Activated naive CD4-positive, alpha-beta T cell treated with anti-CD3 and anti-CD28 coated beads for 36 hours (primary cell): Measurements from ENCODE around the gene SCN4A. TPM values are rescaled to one million over a fixed set of nuclear protein-coding genes. Genes with fewer than 3 reads are reported as not detected.

Source experiments
- CTCF ChIA-PET: fragments of 350-600 bp; sonication (Branson Sonifier 250); formaldehyde crosslinking; loops from one replicate; lab custom pipeline; 2021; ENCODE audit warnings: antibody characterized with exemption; lab: Charles Lee
- DNase-seq: peaks from one replicate; pipeline ENCODE4 v3.0.0-alpha.2; 2020
- H3K27ac Mint-ChIP-seq: one replicate; pipeline ENCODE4 v1.8.0; 2021; ENCODE audit warnings: mild to moderate bottlenecking, mixed read lengths
- H3K27me3 Mint-ChIP-seq: one replicate; pipeline ENCODE4 v1.8.0; 2021; ENCODE audit warnings: low read depth, mixed read lengths
- H3K36me3 Mint-ChIP-seq: one replicate; pipeline ENCODE4 v1.8.0; 2021; ENCODE audit warnings: low read depth, mixed read lengths
- H3K4me1 Mint-ChIP-seq: one replicate; pipeline ENCODE4 v1.8.0; 2021; ENCODE audit warnings: low read depth, mixed read lengths
- H3K4me3 Mint-ChIP-seq: one replicate; pipeline ENCODE4 v1.8.0; 2021; ENCODE audit warnings: mild to moderate bottlenecking, moderate library complexity, mixed read lengths
- H3K9me3 Mint-ChIP-seq: one replicate; pipeline ENCODE4 v1.8.0; 2021; ENCODE audit warnings: mixed read lengths
- intact Hi-C: fragments of 100-400 bp; cut with micrococcal nuclease; formaldehyde crosslinking; loops from one replicate; pipeline ENCODE4 v1.15.1; 2023
- total RNA-seq, 2 experiments: library from RNA; stranded (reverse); gene quantifications; one replicate each; pipeline ENCODE4 v1.2.3, GENCODE V29; 2021

The SCN4A gene
- total RNA-seq, 2 experiments from 2014 or later = 0.10 to 0.47 TPM

- Mint-ChIP-seq H3K27ac (no peak overlapping the region), H3K4me3 (peak overlapping the region; percentile 28), H3K27me3 (no peaks in the 10 kb centered on the region), H3K9me3 (no peaks in the 10 kb centered on the region), H3K4me1 (peaks cover 8% of the 10 kb centered on the region), H3K36me3 (no peaks in the 10 kb centered on the region)
- peak; percentile 74 for DNase-seq
- CTCF ChIA-PET = interaction anchor here (0.5 to 3.0 kb wide), 46 partner anchors 8 to 272 kb away, joined by 3 to 76 read pairs (median 4); partner anchors contain the start of genes CD79B, CSHL1, GH1 and ICAM2
- intact Hi-C loops = loop anchor here (1.0 to 5.0 kb wide), 4 partner anchors 14 to 79 kb away; partner anchors contain the start of gene CD79B
These were observed 26.0 kb downstream of the SCN4A start for GRCh38 chr17:63946440-63947363.

GRCh38 chr17:63945784-63946439 is 26.8 kb downstream of the SCN4A start:
- H3K27ac Mint-ChIP-seq = no peak overlapping the region
- intact Hi-C loops = loop anchor here (1.0 to 5.0 kb wide), 4 partner anchors 14 to 79 kb away; partner anchors contain the start of gene CD79B
- H3K9me3 Mint-ChIP-seq = no peaks in the 10 kb centered on the region
- H3K4me1 Mint-ChIP-seq = peaks cover 8% of the 10 kb centered on the region
- H3K36me3 Mint-ChIP-seq = no peaks in the 10 kb centered on the region
- no peak for DNase-seq
- H3K27me3 Mint-ChIP-seq = no peaks in the 10 kb centered on the region
- H3K4me3 Mint-ChIP-seq = no peak overlapping the region
- CTCF ChIA-PET = interaction anchor here (0.5 to 3.0 kb wide), 43 partner anchors 9 to 194 kb away, joined by 3 to 76 read pairs (median 5); partner anchors contain the start of genes CD79B, CSHL1, GH1 and ICAM2

DNA sequence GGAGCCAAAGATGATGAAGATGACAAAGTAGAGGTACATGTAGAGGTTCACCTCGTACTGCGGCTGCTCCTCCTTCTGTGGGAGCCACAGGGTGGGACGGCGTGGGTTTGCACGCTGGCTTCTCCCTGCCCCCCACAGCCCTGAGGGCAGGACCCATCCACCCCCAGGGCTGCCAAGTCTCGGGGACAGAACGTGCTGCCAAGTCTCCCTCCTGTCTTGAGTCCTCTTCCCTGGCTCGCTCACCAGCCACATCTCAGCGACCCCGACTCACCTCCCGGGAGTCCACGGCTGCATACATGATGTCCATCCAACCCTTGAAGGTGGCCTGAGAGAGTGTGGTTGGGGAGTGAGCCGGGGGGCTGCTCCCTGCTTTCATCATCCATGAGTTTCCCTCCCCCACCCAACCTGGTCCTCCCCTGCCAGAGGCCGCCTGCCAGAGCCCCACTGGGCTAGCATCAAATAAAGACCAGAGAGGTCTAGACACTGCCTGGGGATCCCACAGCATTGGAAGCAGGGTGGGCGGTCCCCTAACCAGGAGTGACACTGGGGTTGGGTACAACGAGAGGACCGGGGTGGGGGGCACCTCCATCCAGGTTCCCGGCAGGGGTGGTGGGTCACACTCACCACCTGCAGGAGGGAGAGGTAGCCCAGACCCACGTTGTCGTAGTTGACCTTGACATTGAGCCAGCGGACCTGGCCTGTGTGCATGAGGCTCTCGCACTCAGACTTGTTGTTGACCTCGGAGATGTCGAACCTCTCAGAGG is 27.8 kb downstream of the SCN4A start:
- no peak for DNase-seq
- H3K9me3 Mint-ChIP-seq = no peaks in the 10 kb centered on the region
- intact Hi-C loops = loop anchor here (5.0 kb wide), 1 partner anchor 47 kb away; no protein-coding TSS in a partner anchor
- H3K27ac Mint-ChIP-seq = no peak overlapping the region
- H3K4me3 Mint-ChIP-seq = no peak overlapping the region
- CTCF ChIA-PET = interaction anchor here (1.9 to 3.0 kb wide), 5 partner anchors 14 to 34 kb away, joined by 7 to 76 read pairs (median 21); partner anchors contain the start of genes CSHL1 and GH1
- H3K36me3 Mint-ChIP-seq = no peaks in the 10 kb centered on the region
- H3K4me1 Mint-ChIP-seq = peaks cover 8% of the 10 kb centered on the region
- H3K27me3 Mint-ChIP-seq = no peaks in the 10 kb centered on the region

GRCh38 chr17:63943745-63944144 is 29.0 kb downstream of the SCN4A start:
- H3K36me3 Mint-ChIP-seq = no peaks in the 10 kb centered on the region
- H3K27me3 Mint-ChIP-seq = no peaks in the 10 kb centered on the region
- peaks cover 8% of the 10 kb centered on the region for H3K4me1 Mint-ChIP-seq
- H3K27ac Mint-ChIP-seq = no peak overlapping the region
- intact Hi-C loops = no loop called here
- no peak for DNase-seq
- no peak overlapping the region for H3K4me3 Mint-ChIP-seq
- no peaks in the 10 kb centered on the region for H3K9me3 Mint-ChIP-seq
- CTCF ChIA-PET = no interaction called here

- Mint-ChIP-seq H3K27ac (no peak overlapping the region), H3K4me1 (peaks cover 8% of the 10 kb centered on the region), H3K36me3 (no peaks in the 10 kb centered on the region), H3K27me3 (no peaks in the 10 kb centered on the region), H3K9me3 (no peaks in the 10 kb centered on the region), H3K4me3 (no peak overlapping the region)
- intact Hi-C loops = no loop called here
- CTCF ChIA-PET = no interaction called here
- no peak for DNase-seq
These were observed 30.3 kb downstream of the SCN4A start for GRCh38 chr17:63942309-63942985.

DNA sequence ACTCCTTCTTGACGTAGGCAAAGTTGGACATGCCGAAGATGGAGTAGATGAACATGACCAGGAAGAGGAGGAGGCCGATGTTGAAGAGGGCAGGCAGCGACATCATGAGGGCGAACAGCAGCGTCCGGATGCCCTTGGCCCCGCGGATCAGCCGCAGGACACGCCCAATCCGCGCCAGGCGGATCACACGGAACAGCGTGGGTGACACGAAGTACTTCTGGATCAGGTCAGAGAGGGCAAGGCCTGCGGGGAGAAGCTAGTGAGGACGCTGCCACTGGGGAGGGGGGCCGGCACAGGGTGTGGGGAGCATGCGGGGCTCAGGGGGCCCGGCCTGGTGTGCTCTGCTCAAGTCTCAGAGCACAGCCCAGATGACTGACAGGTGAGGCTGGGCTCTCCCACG is 31.0 kb downstream of the SCN4A start:
- Mint-ChIP-seq H3K9me3 (no peaks in the 10 kb centered on the region), H3K4me3 (no peak overlapping the region), H3K4me1 (peaks cover 7% of the 10 kb centered on the region), H3K36me3 (no peaks in the 10 kb centered on the region), H3K27ac (no peak overlapping the region), H3K27me3 (no peaks in the 10 kb centered on the region)
- intact Hi-C loops = no loop called here
- DNase-seq = no peak
- CTCF ChIA-PET = no interaction called here

GRCh38 chr17:63941162-63941561 is 31.6 kb downstream of the SCN4A start:
- no peak overlapping the region for H3K4me3 Mint-ChIP-seq
- no peaks in the 10 kb centered on the region for H3K27me3 Mint-ChIP-seq
- no peaks in the 10 kb centered on the region for H3K36me3 Mint-ChIP-seq
- no peak for DNase-seq
- CTCF ChIA-PET = no interaction called here
- H3K9me3 Mint-ChIP-seq = no peaks in the 10 kb centered on the region
- intact Hi-C loops = no loop called here
- H3K4me1 Mint-ChIP-seq = peaks cover 2% of the 10 kb centered on the region
- H3K27ac Mint-ChIP-seq = no peak overlapping the region

- no peak for DNase-seq
- H3K27me3 Mint-ChIP-seq = no peaks in the 10 kb centered on the region
- no peaks in the 10 kb centered on the region for H3K4me1 Mint-ChIP-seq
- no peaks in the 10 kb centered on the region for H3K36me3 Mint-ChIP-seq
- intact Hi-C loops = no loop called here
- H3K4me3 Mint-ChIP-seq = no peak overlapping the region
- H3K27ac Mint-ChIP-seq = no peak overlapping the region
- H3K9me3 Mint-ChIP-seq = no peaks in the 10 kb centered on the region
- CTCF ChIA-PET = interaction anchor here (1.5 to 1.7 kb wide), 2 partner anchors 12 to 21 kb away, joined by 3 read pairs; no protein-coding TSS in a partner anchor
These were observed 32.1 kb downstream of the SCN4A start for GRCh38 chr17:63940584-63940983.

- no peaks in the 10 kb centered on the region for H3K36me3 Mint-ChIP-seq
- H3K9me3 Mint-ChIP-seq = no peaks in the 10 kb centered on the region
- no peaks in the 10 kb centered on the region for H3K4me1 Mint-ChIP-seq
- no peak overlapping the region for H3K4me3 Mint-ChIP-seq
- DNase-seq = no peak
- intact Hi-C loops = no loop called here
- CTCF ChIA-PET = interaction anchor here (1.5 to 1.7 kb wide), 2 partner anchors 11 to 21 kb away, joined by 3 read pairs; no protein-coding TSS in a partner anchor
- no peak overlapping the region for H3K27ac Mint-ChIP-seq
- no peaks in the 10 kb centered on the region for H3K27me3 Mint-ChIP-seq
These were observed 32.8 kb downstream of the SCN4A start for GRCh38 chr17:63939884-63940283.

- H3K4me1 Mint-ChIP-seq = no peaks in the 10 kb centered on the region
These were observed 33.3 kb downstream of the SCN4A start for GRCh38 chr17:63939401-63939800.

GRCh38 chr17:63937920-63938319 is 34.8 kb downstream of the SCN4A start:
- Mint-ChIP-seq H3K27me3 (no peaks in the 10 kb centered on the region), H3K27ac (no peak overlapping the region), H3K4me3 (no peak overlapping the region), H3K9me3 (no peaks in the 10 kb centered on the region), H3K4me1 (peaks cover 2% of the 10 kb centered on the region), H3K36me3 (no peaks in the 10 kb centered on the region)
- CTCF ChIA-PET = interaction anchor here (0.6 to 5.1 kb wide), 2 partner anchors 9 to 15 kb away, joined by 3 to 23 read pairs; no protein-coding TSS in a partner anchor
- intact Hi-C loops = no loop called here
- no peak for DNase-seq

More at GRCh38 chr17:63939401-63939800, 33.3 kb downstream of the SCN4A start:
- Mint-ChIP-seq H3K27ac (no peak overlapping the region), H3K27me3 (no peaks in the 10 kb centered on the region), H3K36me3 (no peaks in the 10 kb centered on the region), H3K9me3 (no peaks in the 10 kb centered on the region), H3K4me3 (no peak overlapping the region)
- CTCF ChIA-PET = interaction anchor here (0.6 to 1.7 kb wide), 3 partner anchors 11 to 483 kb away, joined by 3 to 5 read pairs (median 3); no protein-coding TSS in a partner anchor
- no peak for DNase-seq
- intact Hi-C loops = no loop called here
